ENCODE results near the gene TBC1D22A.

TBC1D22A gene

DNA sequence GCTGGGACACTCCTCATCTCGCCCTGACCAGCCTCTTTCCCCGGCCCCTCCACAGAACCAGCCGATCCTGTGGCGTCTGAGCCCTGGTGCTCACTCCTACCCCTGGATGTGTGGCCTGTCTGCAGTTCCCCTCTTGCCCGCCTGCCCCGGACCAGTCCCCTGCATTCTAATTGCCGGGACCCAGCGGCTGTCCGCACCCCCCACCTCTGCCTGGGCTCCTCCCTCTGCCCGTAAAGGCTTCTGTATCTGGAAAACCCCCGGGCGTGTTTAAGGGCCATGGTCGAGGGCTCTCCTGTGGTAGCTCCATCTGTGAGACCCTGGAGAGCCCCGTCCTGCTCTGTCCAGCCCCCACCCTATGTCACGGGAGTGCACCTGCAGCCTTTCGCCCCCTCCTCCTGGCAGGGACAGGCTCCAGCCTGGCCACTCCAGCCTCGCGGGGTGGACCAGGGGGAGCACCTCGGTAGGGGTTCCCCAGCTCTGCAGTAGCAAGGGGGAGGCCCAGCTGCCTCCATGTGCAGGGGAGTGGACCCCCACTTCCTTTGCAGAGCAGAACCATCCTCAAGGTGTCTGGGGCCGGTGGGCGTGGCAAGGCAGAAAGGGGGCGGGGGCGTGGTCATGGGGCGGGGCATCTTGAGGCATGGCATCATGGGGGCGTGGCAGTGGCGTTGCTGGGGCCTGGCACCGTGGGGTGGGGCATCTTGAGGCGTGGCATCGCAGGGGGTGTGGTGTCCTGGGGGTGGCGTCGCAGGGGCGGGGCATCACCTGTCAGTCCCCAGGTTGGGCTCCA, 430.4 kb downstream of the TBC1D22A start:
- H3K4me3 ChIP-seq (ENCODE audit: low read length), result no peak overlapping the region
- no peak for TF ChIP-seq ZNF274 (IDR thresholded peaks at IDR 0.05; ENCODE audit: low read depth, low read length)

DNA sequence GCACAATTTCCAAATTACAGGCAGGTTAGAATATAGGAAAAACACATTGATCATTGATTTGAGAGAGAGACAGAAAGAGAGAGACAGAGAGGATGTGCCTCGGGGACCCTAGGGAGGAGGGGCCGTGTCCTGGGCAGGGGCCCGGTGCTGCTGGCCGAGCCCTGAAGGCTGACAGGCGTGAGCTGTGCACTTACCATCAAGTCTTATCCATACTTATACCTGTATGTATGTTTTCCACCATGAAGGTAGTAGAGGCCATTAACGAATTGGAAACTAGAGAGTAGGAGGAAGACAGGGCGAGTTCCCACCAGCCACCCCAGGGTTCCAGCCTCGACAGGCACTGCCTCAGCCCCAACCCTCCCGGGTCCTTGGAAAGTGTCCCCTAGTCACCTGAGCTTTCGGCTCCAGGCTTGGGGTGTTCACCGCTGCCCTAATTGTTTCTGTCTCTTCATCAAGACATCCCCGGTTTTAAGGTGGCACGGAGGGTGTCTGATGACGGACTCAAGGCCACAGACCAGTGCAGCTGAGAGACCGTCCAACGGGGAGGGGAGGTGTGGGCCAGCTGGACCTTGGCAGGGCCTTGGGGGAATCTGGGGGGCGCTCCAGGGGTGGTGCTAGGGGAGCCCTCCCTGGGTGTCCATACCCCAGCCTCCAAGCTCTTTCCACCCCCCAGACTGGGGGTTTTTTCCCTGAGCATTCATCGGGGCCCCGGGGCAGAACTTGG, 431.3 kb downstream of the TBC1D22A start:
- TF ChIP-seq ZNF274 (IDR thresholded peaks at IDR 0.05; ENCODE audit: low read depth, low read length), result no peak
- no peak overlapping the region for H3K4me3 ChIP-seq (ENCODE audit: low read length)

DNA sequence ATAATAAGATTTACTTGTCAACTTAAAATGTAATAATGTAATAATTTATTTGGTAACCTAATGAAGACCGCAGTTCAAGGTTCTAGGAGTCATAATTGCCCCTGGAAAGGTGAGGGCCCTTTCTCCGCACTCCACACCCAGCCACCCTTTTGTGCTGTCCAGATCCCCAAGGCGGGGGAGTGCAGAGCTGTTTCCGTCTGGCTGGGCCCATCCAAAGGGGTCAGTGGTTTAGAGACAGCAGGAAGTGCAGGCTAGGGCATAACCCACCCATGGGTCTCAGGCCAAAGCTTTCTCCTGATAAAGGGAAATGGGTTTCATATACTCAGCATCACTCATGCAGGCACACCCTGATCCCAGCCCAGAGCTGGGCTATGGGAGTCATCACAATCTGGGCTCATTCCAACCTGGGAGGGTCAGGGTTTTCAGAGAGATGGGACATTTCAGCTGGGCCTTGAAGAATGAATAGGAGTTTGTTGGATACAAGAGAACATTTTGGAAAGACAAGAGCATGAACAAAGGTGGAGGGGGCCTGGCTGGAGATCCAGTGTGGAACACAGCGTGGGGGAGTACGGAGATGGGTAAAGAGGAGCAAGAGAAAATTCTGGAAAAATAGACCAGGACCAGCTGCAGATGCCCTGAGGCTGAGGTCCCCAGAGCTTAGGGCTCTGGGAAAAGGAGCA, 432.2 kb downstream of the TBC1D22A start:
- no peak for TF ChIP-seq ZNF274 (IDR thresholded peaks at IDR 0.05; ENCODE audit: low read depth, low read length)
- H3K4me3 ChIP-seq (ENCODE audit: low read length), result no peak overlapping the region

DNA sequence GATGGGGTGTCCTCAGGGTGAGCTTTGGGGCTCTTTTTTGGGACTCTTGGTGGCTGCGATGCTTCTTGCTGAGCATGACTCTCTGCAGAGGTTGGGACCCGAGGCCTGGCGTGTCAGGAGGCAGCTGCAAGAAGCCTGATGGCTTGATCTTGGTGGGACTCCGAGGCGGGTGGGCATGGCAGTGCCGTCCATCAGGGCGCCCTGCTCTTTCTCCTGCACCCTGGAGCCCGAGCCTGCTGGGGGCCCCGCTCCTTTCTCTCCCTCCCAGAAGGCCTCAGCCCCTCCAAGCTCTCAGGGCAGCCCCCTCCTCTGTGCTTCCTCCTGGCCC, 432.7 kb downstream of the TBC1D22A start:
- TF ChIP-seq ZNF274 (IDR thresholded peaks at IDR 0.05; ENCODE audit: low read depth, low read length), result no peak
- H3K4me3 ChIP-seq (ENCODE audit: low read length), result no peak overlapping the region

DNA sequence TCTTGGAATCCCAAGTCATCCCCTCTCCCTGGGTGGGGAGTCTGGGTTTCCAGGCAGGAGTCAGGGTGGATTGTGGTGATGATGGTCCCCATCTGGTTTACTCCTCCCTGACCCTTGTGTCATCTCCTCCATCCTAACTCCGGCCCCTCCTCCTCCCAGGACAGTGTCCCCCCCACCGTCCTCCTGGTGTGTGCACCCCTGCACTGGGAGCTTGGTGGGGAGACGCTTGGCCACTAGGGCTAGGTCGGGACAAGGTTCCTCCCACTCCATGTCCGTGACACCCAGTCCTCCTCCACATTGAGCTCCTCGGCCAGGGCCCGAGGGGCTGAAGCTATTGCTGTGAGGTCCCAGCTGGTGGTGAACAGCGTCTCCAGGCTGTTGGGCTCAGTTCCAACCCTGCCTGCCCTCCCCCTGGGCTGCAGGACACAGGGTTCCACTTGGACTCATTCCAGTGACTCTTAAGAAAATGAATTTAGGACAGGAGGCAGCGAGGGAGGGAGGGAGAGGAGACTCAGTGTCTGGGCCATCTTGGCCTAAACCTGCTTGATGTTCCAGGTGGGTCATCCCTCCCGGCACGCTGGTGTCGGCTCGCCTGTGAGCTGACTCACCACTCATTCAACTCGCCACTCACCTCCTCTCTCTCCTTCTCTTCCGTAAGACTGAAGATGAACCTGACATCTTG, 433.2 kb downstream of the TBC1D22A start:
- no peak overlapping the region for H3K4me3 ChIP-seq (ENCODE audit: low read length)

DNA sequence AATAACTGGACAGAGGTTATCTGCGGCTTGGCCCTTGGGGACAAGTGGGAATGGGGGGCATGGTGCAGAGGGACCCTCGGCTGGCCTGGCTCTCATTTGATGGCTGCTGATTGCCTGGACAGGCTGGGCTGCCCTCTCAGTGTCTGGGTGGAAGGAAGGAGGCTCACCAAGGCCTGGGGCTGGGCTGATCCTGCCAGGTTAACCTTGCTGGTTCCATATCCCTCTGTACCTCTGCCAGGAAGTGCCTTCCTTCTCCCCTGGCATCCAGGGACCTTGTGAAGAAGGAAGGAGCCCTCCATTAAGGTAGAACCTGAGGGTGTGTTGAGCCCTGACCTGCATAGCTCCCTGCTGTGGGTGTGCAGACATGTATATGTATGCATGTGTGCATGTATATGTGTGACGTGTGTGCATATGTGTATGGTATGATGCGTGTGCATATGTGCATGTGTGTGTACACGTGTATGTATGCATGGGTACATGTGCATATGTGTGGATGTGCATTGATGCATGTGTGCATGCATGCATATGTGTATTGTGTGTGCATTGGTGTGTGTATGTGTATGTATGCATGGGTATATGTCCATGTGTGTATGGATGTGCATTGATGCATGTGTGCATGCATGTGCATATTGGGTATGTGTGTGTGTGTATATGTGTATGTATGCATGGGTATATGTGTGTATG, 433.9 kb downstream of the TBC1D22A start:
- TF ChIP-seq ZNF274 (IDR thresholded peaks at IDR 0.05; ENCODE audit: low read depth, low read length), result no peak
- no peak overlapping the region for H3K4me3 ChIP-seq (ENCODE audit: low read length)

More for the DNA sequence above, 433.2 kb downstream of the TBC1D22A start:
- no peak for TF ChIP-seq ZNF274 (IDR thresholded peaks at IDR 0.05; ENCODE audit: low read depth, low read length)

DNA sequence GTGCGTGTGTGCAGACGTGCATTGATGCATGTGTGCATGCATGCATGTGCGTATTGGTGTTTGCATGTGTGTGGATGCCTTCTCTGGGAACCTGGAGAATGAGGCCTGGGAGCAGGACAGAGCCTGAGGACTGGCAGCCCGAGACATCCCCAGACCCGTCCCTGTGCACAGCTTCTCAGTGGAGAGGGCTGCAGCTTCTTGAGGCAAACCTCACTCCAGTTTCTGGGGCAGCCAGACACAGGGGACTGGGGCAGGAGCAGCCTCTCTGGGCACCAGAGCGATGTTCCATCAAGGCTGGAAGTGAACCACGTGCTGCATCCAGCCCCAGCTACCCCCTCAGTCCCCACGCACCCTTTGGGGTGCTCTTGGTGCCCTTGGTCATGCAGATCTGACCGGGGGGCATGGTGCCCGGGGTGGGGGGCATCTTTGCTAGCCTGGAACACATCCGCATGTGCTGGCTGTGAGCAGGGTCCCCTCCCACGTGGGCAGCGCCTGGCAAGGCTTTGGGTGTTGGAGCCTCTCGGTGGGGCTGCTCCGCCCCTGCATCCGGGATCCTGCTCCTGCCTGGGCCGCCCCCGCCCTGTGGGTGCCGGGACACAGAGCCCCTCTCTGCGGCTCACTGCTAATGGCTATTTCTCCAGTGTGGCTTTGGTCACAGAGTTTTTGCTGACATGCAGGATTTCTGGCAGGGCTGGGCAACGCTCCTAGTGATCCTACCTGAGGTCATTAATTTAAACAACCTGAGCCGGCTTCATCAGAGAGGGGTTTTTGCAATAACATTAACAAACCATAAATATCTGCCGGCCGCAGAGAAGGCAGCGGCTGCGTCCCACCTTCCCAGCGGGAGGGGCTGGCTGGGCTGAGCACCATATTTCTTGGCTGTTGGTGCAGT, 434.7 kb downstream of the TBC1D22A start:
- no peak overlapping the region for H3K4me3 ChIP-seq (ENCODE audit: low read length)
- no peak for TF ChIP-seq ZNF274 (IDR thresholded peaks at IDR 0.05; ENCODE audit: low read depth, low read length)

DNA sequence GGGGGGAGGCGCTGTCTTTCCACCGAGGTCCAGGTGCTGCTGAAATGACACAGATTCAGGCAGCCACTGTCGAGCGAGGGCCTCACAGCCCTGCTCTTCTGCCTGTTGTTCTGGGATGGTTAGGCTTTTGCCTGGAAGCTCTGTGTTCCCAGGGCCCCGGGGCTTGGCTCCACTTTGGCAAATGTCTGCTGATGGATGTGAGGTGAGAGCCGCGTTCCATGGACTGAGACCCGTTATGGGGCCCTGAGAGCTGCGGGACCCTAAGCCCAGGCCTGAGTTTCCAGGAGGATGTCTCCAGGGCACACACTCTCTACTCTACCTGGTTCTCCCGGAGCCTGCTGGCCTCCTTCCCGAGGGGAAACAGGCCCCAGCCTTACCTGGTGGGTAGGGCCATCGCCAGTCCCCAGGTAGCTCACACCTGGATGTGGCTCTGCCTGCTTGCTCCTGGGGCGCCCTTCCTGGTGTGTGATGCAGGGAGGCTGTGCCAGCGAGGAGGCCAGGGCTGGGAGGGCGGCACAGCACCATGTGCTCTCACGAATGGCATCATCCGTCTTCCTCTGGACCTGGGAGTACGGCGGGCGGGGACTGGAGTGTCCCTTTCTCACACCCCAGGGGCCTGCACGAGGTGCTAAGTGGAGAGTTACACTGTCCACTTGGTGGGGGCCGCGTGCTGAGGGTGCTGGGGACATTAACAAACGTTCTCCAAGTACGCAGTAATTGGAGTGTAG, 435.5 kb downstream of the TBC1D22A start:
- no peak for TF ChIP-seq ZNF274 (IDR thresholded peaks at IDR 0.05; ENCODE audit: low read depth, low read length)
- H3K4me3 ChIP-seq (ENCODE audit: low read length), result no peak overlapping the region

DNA sequence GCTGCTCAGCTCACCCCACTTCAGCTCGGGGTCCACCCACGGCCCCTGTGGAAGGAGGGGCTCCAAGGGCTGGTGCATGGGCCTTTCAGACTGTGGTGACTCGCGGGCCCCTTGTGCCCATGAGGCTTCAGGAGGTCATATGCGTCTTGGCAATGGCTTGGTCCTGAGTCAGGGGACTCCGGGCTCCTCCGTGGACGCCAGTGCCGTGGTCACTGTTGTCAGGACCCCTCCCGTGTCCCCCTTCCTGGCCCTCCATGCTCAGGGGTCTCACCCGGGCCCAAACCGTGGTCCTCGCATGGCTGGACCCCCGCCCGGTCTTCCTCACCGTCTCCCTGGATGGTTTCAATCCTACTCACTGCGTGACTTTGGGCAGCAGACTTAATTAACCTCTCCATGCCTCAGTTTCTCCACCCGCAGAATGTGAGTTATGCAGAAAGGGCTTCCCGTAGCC, 436.4 kb downstream of the TBC1D22A start:
- H3K4me3 ChIP-seq (ENCODE audit: low read length), result no peak overlapping the region

DNA sequence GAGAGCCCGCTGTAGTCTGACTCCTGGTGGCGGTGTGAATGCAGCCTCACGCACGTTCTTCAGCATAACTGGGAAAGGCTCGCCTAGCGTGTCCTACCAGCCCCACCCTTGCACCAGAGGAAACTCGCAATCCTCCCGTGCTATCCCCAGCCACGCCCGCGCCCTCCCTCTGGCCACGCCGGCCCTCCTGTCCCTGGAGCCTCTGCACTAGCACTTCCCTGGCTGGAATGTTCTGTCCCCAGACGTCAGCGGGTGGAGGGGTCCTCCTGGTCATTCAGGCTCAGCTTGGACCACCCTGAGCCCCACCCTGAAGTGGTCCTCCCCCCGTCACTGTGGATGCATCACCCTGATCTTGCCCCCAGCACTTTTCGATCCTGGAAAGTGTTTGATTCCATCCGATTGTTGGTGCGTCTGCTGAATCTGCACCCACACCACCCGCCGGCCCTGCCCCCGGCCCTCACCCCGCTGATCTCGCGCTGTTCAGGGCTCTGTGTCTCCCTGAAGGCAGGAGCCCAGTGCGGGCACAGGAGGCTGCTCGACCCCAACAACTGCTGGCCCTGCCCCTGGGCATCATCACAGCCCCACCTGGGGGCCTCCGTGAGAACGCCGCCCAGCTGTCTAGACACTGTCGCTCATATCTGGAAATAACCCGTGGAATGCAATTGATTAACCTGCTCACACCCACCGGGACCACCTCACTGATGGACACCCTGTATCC, 437.0 kb downstream of the TBC1D22A start:
- no peak for TF ChIP-seq ZNF274 (IDR thresholded peaks at IDR 0.05; ENCODE audit: low read depth, low read length)
- no peak overlapping the region for H3K4me3 ChIP-seq (ENCODE audit: low read length)

More for the DNA sequence above, 436.4 kb downstream of the TBC1D22A start:
- no peak for TF ChIP-seq ZNF274 (IDR thresholded peaks at IDR 0.05; ENCODE audit: low read depth, low read length)

DNA sequence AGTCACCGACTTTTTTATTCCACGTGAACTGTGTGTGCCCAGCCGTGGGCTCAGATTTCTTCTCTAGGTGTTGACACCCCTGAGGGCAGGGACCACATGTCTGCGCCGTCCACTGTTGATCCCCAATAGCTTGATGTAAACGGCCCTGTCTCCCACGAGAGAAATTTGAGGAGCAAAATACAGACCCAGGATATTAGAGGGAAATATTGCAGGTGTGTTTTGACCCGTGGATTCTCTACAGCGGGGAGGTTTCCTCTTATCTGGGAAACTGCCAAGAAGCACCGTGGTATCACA, 437.5 kb downstream of the TBC1D22A start:
- TF ChIP-seq ZNF274 (IDR thresholded peaks at IDR 0.05; ENCODE audit: low read depth, low read length), result no peak
- no peak overlapping the region for H3K4me3 ChIP-seq (ENCODE audit: low read length)
